BJ (cell line): ENCODE measurements around the gene PHF24. TPM values are rescaled to one million over a fixed set of nuclear protein-coding genes. Genes with fewer than 3 reads are reported as not detected.

Experiments used
- CTCF ChIA-PET: fragments of 350-600 bp; formaldehyde crosslinking; extraction: SDS; loops from one replicate; lab custom pipeline; 2021; ENCODE audit warnings: antibody characterized with exemption, inconsistent platforms; lab: Yijun Ruan, JAX
- POLR2A ChIA-PET: fragments of 300-600 bp; sonication (Branson Sonifier 250); formaldehyde crosslinking; extraction: SDS; loops from one replicate; lab custom pipeline; 2021; ENCODE audit warnings: antibody characterized with exemption; lab: Charles Lee
- DNase-seq: peaks from one replicate; pipeline ENCODE4 v3.0.0-alpha.2; 2011; ENCODE audit warnings: low read depth
- H3K27me3 ChIP-seq: 2 replicates; pipeline ENCODE4 v1.6.0; 2011; ENCODE audit warnings: low read length; ENCODE audit not compliant: control insufficient read depth, insufficient read depth
- H3K36me3 ChIP-seq: 2 replicates; pipeline ENCODE4 v1.5.1; 2011; ENCODE audit warnings: low read length; ENCODE audit not compliant: control insufficient read depth, insufficient read depth
- H3K4me3 ChIP-seq: 2 replicates; pipeline ENCODE4 v1.5.1; 2011; ENCODE audit warnings: low read depth, mild to moderate bottlenecking, control low read depth, low read length
- polyA plus RNA-seq: library from polyadenylated mRNA; depleted of rRNA; stranded (reverse); fragments of >200 nt; gene quantifications from 2 replicates; pipeline ENCODE4 v1.2.3, GENCODE V29; 2011; rRNA removed
- TF ChIP-seq, protein P1 (sequence below): IDR thresholded peaks from 2 replicates; pipeline ENCODE4 v1.5.1; 2011; ENCODE audit warnings: low read depth, mild to moderate bottlenecking, control low read depth, inconsistent platforms, low read length, moderate library complexity; ENCODE audit not compliant: insufficient read depth

The PHF24 gene
- polyA plus RNA-seq, 1 experiment: 0.09 TPM

DNA sequence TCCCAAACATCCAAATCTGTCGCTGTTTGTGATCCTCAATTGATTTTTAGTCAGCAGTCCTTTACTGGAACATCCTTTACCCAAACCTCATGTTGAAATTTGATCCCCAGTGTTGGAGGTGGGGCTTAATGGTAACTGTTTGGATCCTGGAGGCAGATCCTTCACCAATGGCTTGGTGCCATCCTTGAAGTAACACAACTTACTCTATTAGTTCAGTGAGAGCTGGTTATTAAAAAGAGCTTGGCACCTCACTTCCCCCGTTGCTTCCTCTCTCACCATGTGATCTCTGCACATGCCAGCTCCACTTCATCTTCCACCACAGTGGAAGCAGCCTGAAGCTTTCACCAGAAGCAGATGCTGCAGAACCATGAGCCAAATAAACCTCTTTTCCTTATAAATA, 71.8 kb downstream of the PHF24 start:
- no peak for DNase-seq
- TF ChIP-seq, protein P1, sequence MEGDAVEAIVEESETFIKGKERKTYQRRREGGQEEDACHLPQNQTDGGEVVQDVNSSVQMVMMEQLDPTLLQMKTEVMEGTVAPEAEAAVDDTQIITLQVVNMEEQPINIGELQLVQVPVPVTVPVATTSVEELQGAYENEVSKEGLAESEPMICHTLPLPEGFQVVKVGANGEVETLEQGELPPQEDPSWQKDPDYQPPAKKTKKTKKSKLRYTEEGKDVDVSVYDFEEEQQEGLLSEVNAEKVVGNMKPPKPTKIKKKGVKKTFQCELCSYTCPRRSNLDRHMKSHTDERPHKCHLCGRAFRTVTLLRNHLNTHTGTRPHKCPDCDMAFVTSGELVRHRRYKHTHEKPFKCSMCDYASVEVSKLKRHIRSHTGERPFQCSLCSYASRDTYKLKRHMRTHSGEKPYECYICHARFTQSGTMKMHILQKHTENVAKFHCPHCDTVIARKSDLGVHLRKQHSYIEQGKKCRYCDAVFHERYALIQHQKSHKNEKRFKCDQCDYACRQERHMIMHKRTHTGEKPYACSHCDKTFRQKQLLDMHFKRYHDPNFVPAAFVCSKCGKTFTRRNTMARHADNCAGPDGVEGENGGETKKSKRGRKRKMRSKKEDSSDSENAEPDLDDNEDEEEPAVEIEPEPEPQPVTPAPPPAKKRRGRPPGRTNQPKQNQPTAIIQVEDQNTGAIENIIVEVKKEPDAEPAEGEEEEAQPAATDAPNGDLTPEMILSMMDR: no peak
- H3K36me3 ChIP-seq: no peaks in the 10 kb centered on the region
- H3K27me3 ChIP-seq: no peaks in the 10 kb centered on the region
- no peak overlapping the region for H3K4me3 ChIP-seq
- POLR2A ChIA-PET: no interaction called here
- CTCF ChIA-PET: interaction anchor here (0.8 to 6.0 kb wide), 4 partner anchors 10 to 42 kb away, joined by 3 to 21 read pairs (median 4); partner anchors contain the start of gene VCP

Other genes starting within 250 kb of the PHF24 start
- gene CCL21, start 248.1 kb upstream of the PHF24 start, polyA plus RNA-seq: not detected in 2 replicates
- 5.2 and 6.1 TPM in 2 replicates for gene DNAJB5, start 31.5 kb downstream of the PHF24 start, polyA plus RNA-seq
- 305 and 333 TPM in 2 replicates for gene VCP, start 114.3 kb downstream of the PHF24 start, polyA plus RNA-seq
- gene FANCG, start 121.7 kb downstream of the PHF24 start, polyA plus RNA-seq: 11.9 and 13.6 TPM in 2 replicates
- 18.7 and 26.9 TPM in 2 replicates for gene PIGO, start 138.3 kb downstream of the PHF24 start, polyA plus RNA-seq
- 134 and 170 TPM in 2 replicates for gene STOML2, start 144.8 kb downstream of the PHF24 start, polyA plus RNA-seq
- 41.0 and 51.0 TPM in 2 replicates for gene ATOSB, start 157.6 kb downstream of the PHF24 start, polyA plus RNA-seq
- 13.2 and 13.3 TPM in 2 replicates for gene UNC13B, start 203.7 kb downstream of the PHF24 start, polyA plus RNA-seq